NCI-H1694 treated with DMSO at 0.1 percent for 48 hours (cell line): Measurements from ENCODE around the gene SLC66A2.
A peak's percentile ranks its signal among the peaks of the same experiment; 100 is the strongest.

Source experiments
- DNase-seq: peaks from one replicate; lab custom pipeline; 2025; lab: John Stamatoyannopoulos, UW

The SLC66A2 gene

GRCh38 chr18:79903071-79903635 lies 48.3 kb downstream of the SLC66A2 start:
- DNase-seq, result no peak

DNA sequence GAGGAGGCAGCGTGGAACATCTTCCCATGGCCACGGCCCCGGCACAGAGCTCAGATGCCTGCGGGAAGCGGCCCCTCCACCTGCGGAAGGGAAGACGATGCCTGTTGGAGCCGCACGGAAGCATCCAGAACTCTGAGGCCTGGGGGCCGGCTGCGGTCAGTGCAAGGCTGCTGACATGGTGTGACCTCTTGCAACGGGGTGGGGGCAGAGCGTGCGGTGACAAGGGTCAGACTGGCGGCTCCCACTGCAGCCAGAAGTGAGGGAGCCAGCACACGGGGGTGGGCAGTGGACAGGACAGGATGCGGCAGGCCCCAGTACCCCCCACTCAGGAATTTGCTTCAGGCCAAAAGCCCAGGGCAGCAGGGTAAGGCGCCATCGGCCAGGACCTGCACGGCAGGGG lies 48.8 kb downstream of the SLC66A2 start:
- no peak for DNase-seq

- DNase-seq, result no peak
Measured at GRCh38 chr18:79902075-79902474, 49.4 kb downstream of the SLC66A2 start.

DNA sequence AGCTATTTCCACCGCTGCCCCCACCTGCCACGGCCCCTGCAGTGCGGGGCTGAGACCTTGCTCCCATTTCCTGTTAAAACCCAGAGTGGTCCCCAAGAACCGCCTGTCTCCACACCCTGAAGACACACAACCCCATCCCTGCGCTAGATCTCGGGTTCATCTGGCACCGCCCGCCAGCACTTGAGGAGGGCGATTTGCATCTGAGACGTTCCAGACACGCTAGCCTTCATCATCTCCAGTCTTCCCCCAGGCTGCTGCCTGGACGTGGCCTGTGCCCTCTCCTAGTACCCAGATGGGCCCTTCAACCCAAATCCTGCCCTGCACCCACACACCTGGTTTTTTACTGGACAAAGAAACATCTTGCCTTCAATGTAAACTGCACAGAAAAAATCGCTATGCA lies 49.8 kb downstream of the SLC66A2 start:
- DNase-seq, result no peak

DNA sequence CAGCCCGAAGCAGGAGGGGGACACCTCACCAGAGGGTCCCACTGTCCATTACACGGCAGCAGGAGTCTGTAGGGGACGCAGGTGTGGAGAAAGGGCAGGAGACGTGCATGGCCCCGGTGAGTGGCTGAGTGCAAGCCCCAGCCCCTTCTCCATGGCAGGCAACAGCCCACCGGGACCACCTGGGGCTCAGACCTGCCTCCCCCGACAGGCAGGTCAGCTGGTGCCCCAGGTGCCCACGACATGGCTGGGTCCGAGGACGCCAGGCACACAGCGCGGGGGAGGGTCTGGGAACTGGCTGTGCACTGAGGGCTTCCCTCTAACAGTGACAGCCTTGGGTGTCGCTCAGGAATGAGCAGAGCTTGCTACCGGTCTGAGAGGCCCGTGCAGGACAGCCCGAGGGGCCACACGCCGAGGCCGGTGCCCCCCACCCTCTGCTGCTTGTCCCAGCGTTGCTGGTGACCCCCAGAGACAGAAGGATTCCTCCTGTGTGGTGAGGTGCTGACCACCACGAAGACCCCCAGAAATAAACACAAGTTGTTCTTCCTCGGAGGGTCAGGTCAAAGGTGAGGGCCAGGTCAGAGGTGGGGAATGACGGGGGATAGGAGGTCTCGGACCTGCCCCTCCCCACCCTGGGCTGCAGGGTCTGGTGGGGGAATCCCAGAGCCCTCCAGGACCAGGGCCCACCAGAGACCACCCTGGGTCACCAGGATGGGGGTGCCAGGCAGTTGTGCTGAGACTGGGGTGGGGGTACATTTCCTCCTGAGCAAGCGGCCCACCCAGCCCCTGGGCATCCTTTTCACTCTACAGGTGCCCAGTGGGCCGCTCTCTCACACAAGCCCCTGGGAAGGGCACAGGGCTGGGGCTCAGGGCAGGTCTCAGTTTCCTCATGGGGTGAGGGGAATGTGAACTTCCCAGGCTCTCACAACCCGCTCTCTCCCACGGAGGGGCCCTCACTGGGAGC lies 50.6 kb downstream of the SLC66A2 start:
- no peak for DNase-seq

GRCh38 chr18:79899609-79900445 lies 51.6 kb downstream of the SLC66A2 start:
- DNase-seq, result no peak

DNA sequence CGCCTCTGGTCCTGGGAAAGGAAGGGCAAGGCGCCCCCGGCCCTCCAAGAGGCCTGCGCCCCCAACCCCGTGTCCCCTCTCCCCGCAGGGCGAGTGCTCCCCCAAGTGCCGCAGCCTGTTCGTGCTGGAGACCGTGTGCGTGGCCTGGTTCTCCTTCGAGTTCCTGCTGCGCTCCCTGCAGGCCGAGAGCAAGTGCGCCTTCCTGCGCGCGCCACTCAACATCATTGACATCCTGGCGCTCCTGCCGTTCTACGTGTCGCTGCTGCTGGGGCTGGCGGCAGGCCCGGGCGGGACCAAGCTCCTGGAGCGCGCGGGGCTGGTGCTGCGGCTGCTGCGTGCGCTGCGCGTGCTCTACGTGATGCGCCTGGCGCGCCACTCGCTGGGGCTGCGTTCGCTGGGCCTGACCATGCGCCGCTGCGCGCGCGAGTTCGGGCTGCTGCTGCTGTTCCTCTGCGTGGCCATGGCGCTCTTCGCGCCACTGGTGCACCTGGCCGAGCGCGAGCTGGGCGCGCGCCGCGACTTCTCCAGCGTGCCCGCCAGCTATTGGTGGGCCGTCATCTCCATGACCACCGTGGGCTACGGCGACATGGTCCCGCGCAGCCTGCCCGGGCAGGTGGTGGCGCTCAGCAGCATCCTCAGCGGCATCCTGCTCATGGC lies 52.4 kb downstream of the SLC66A2 start:
- no peak for DNase-seq

DNA sequence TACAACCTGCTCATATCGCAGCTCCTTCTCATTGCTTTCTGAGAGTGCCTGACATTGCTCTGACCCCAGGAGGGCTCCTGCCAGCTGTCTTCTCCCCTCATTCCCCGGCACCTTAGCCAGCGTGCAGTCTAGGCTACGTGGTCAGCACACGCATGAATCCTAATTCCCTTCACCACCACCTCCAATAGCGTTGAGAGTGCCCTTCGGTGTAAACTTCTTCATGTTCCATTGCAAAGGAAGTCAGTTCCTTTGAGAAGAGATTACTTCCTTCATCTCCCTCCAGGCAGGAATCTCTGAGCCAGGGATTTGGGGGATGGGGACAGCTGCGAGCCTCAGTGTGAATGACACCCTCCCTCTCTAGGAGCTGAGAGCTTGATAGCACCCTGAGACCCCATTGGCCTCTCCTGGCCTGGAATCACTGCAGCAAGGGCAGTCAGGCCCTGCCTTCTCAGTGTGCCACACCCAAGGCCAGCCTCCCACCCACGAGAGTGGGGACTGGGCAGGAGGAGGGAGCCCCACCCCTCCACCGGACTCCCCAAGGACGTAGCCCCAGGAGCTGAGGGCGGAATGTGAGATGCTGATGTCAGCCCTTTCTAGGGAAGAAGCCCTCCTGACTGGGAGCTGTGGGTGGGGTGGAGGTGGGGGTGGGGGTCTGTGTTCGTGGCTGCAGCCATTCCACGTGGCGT lies 53.4 kb downstream of the SLC66A2 start:
- DNase-seq, result no peak

GRCh38 chr18:79896738-79897137 lies 54.7 kb downstream of the SLC66A2 start:
- DNase-seq, result no peak

DNA sequence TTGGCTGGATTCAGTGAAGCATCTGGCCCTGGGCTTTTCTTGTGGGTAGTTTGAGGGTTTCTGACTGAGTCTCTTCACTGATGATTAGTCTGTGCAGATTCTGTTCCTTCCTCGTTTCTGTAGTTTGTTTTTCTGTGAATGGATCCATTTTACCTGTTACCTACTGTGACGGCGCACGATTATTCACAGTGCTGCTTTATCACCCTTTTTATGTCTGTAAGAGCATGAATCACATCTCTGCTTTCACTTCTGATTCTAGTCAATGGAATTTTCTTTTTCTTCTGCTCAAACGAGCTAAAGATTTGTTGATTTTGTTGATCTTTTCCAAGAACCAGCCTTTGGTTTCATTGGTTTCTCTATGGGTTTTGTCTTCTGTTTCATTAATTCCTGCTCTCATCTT lies 60.8 kb downstream of the SLC66A2 start:
- DNase-seq, result no peak

DNA sequence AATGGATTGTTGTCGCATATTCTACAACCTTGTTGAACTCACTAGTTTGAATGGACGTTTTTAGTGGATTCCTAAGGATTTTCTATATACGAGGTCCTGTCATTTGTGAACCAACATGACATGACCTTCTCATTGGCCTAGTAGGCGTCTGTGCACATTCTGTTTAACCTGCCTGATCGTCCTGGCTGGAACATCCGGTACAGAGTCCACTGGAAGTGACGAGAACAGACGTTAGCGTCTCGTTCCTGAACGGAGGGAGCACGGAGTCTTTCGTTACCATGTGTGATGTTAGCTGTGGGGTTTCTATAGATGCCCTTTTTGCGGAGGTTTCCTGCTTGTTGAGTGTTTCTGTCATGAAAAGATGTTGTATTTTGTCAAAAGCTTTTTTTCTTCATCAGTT lies 61.9 kb downstream of the SLC66A2 start:
- DNase-seq, result no peak

GRCh38 chr18:79888016-79888415 lies 63.4 kb downstream of the SLC66A2 start:
- DNase-seq, result no peak

DNA sequence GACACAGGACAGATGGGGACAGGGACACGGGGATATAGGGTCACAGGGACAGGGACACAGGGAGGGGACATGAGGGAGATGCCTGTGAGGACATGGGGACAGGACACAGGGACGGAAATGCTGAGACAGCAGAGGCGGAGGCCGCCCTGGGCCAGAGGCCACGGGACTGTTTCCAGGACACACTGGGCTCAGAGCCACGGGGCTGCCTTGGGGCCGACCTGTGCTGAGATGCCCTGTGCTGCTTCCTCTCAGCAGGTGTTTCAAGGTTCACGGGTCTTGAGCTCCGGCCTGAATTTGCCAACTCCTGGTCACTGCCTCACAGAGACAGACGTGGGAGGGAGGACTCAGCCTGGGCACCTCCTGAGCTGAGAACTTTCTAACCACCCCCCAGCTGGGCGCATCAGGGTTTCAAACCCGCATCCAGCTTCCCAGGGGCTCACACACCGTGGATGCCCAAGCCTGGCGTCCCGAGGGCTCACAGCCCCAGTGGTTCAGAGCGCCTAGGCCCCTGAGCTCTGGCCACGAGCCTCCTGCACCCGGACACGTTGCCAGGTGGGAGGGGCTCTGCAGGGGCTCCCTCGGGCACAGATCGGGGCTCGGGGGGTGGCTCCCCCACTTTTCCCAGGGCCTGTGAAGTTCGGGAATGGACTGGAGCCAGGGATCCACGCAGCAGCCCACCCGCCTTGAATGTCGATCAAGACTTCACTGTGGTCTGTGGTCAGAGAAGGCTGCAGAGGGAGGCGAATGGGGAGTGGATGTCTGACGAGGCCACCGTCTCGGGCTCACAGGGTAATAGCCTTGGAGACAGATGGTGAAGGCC lies 64.1 kb downstream of the SLC66A2 start:
- DNase-seq, result no peak

GRCh38 chr18:79884963-79885728 lies 66.3 kb downstream of the SLC66A2 start:
- DNase-seq, result peak; percentile 4

GRCh38 chr18:79884294-79884962 lies 67.0 kb downstream of the SLC66A2 start:
- DNase-seq, result no peak

DNA sequence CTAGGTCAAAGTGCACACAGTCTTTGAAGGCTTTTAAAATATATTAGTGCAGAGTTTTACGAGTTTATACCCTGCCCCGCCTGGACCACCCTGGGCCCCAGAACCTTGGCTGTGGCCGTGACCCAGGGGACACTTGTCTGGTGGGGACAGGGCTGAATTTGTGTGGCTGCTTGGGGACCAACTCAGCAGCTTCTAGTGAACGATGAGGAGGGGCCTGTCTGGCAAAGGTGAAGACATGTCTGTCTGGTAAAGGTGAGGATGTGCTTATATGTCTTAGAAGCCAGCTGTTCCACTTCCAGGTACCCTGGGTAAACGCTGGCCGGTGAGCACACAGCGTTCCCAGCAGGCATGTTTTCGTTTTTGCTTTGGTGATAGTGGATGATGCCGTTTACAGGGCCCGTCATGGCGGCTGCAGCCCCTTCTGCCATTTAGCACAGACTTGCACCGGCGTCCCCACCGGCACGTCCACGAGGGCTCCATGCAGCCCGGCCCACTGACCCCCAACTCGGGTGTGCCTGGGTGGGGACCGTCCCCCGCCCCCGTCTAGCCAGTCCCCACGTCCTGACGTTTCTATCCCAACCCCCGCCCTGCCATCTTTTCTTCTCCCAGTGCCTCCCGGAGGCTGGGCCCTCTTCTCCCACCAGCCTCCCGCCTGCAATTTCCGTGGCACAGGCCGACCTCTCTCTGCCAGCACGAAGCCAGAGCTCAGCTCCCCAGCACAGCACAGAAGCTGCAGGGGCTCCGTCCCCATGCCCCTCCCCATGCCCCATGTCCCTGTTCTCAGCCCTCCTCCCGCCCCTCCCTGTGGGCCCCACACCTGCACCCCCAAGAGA lies 67.8 kb downstream of the SLC66A2 start:
- DNase-seq, result no peak

GRCh38 chr18:79882522-79883241 lies 68.8 kb downstream of the SLC66A2 start:
- DNase-seq, result no peak

DNA sequence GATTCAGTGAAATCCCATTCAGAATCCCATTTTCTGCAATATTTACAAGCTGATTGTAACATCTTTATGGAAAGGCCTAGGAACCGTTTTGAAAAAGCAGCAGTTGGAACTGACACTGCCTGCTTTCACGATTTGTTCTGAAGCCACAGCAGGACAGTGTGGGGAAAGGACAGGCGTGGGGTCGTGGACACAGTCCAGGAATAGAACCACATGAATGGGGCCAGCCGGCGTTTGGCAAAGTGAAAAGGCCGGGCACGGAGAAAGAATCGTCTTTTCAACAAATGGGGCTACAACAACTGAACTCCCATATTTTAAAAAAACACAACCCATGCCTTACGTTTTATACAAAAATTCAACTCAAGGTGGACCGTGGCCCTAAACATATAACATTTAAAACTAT lies 69.8 kb downstream of the SLC66A2 start:
- no peak for DNase-seq
